Measurements from ENCODE around the gene ARSI.

ARSI gene

GRCh38 chr5:150295172-150295634 is 7.5 kb downstream of the ARSI start:
- peaks cover 2% of the 10 kb centered on the region for H3K27me3 ChIP-seq (ENCODE audit: insufficient read depth, poor library complexity, severe bottlenecking)
- H3K27ac ChIP-seq (replicated peaks): no peak overlapping the region
- TF ChIP-seq SPI1 (IDR thresholded peaks at IDR 0.05; ENCODE audit: borderline replicate concordance, low read depth) (no peak), CTCF (IDR thresholded peaks at IDR 0.05; ENCODE audit: insufficient read depth, low read length) (no peak), REST (IDR thresholded peaks at IDR 0.05; ENCODE audit: insufficient replicate concordance, low read depth) (no peak)
- DNase-seq (ENCODE audit: low read depth in 1 of 2, low spot score in 1 of 2): no peak
- H3K4me3 ChIP-seq (replicated peaks; ENCODE audit: insufficient read depth, low read length): no peak overlapping the region

GRCh38 chr5:150294551-150295071 is 8.1 kb downstream of the ARSI start:
- TF ChIP-seq CTCF (IDR thresholded peaks at IDR 0.05; ENCODE audit: insufficient read depth, low read length): no peak
- no peak for TF ChIP-seq REST (IDR thresholded peaks at IDR 0.05; ENCODE audit: insufficient replicate concordance, low read depth)
- no peak for TF ChIP-seq SPI1 (IDR thresholded peaks at IDR 0.05; ENCODE audit: borderline replicate concordance, low read depth)
- TF ChIP-seq GABPA (IDR thresholded peaks at IDR 0.05; ENCODE audit: low read depth): no peak
- TF ChIP-seq POLR2AphosphoS5 (IDR thresholded peaks at IDR 0.05; ENCODE audit: low read depth): no peak
- DNase-seq (ENCODE audit: low read depth in 1 of 2, low spot score in 1 of 2): no peak
- H3K27me3 ChIP-seq (ENCODE audit: insufficient read depth, poor library complexity, severe bottlenecking): peaks cover 2% of the 10 kb centered on the region

GRCh38 chr5:150293091-150293941 is 9.4 kb downstream of the ARSI start:
- no peak for DNase-seq (ENCODE audit: low read depth in 1 of 2, low spot score in 1 of 2)
- Histone ChIP-seq H3K27ac (replicated peaks) (no peak overlapping the region), H3K27me3 (ENCODE audit: insufficient read depth, poor library complexity, severe bottlenecking) (peaks cover 2% of the 10 kb centered on the region), H3K4me3 (replicated peaks; ENCODE audit: insufficient read depth, low read length) (no peak overlapping the region)
- TF ChIP-seq GABPA (IDR thresholded peaks at IDR 0.05; ENCODE audit: low read depth) (no peak), REST (IDR thresholded peaks at IDR 0.05; ENCODE audit: insufficient replicate concordance, low read depth) (no peak), SPI1 (IDR thresholded peaks at IDR 0.05; ENCODE audit: borderline replicate concordance, low read depth) (no peak), CTCF (IDR thresholded peaks at IDR 0.05; ENCODE audit: insufficient read depth, low read length) (no peak), POLR2AphosphoS5 (IDR thresholded peaks at IDR 0.05; ENCODE audit: low read depth) (no peak)

More at GRCh38 chr5:150294551-150295071, 8.1 kb downstream of the ARSI start:
- no peak overlapping the region for H3K27ac ChIP-seq (replicated peaks)
- H3K4me3 ChIP-seq (replicated peaks; ENCODE audit: insufficient read depth, low read length): no peak overlapping the region
